ENCODE results near the gene SAMD3. TPM values are rescaled to one million over a fixed set of nuclear protein-coding genes. Genes with fewer than 3 reads are reported as not detected.
"Not testable (repeated sequence)": the region's sequence is repeated elsewhere in the genome, so short reads cannot be mapped to it uniquely, and the experiment has no call there.

SAMD3 gene
- total RNA-seq, 1 donor from 2014 or later = 1.9 TPM

DNA sequence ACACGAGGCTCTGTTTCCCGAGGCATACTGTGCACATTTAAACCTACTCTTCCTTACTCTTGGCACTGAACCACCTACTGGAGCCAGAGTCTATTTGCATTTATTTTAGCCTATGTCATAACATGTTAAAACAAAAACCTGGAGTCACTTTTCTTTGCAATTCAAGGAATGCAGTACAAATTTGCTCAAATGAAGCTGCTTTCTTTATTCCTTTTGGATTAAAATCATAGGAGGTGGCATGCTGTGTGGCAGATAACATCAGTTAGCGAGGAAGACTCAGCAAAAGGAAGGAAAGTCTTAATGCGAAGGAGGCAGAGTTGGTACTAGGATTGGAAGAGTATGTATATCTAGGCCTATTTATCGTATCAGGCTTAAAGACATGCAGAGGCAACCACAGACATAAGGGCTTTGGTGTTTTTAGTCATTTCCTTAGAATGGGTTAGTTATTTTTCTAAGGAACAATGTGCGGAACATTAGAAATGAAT lies 92.9 kb downstream of the SAMD3 start:
- no peak for DNase-seq (ENCODE audit: low spot score)

DNA sequence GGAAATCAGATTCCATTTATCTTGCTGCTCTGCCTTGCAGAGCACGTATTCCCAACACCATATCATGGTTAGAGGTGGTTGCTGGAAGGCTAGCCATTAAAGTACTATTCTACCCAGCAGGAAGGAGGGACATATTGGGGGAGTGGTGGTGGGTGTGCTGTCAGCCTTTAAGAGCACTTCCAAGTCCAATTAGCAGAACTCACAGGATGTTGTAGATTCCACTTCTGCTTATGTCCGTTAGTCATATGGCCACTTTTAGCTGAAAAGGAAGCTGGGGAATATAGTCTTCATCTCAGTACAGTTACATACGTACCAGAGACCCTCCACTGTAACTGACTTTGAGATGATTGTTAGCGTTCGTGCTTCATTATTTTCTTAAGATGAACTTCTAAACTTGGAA lies 94.4 kb downstream of the SAMD3 start:
- DNase-seq (ENCODE audit: low spot score) = no peak

DNA sequence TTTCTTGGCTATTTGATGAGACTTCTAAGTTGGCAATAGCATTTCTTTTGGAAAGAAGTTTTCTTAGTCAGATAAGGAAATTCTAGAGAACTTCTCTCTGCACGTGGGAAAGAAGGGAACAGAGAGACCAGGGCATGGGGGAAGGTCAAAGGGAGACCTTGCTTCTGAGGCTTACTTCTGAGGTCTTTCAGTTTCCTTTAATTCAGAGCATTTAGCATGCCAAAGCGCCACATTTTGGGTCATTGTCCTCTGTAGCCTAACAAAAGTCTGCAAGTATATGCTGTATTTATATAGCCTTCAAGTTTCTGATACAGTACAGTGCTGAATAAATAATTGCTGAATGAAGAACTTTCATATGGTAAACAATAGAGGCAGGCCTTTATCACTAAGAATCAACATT lies 95.6 kb downstream of the SAMD3 start:
- no peak for DNase-seq (ENCODE audit: low spot score)

DNA sequence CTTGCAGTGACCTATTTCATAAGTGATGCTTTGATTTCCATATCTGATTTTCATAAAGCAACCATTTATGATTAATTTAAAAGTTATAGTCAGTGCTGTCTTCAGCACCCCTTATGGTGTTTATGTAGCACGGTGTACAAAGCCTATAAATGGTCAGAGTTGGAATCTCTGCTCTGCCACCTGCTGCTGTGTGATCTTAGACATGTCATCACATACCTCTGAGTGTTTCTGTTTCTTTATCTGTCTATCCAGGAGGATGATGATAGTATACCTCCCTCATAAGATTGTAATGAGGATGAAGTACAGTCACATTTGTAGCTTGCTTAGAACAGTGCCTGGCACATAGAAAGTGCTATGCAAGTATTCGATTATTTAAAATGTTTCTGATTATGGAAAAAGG lies 100.5 kb downstream of the SAMD3 start:
- DNase-seq (ENCODE audit: low spot score) = no peak

DNA sequence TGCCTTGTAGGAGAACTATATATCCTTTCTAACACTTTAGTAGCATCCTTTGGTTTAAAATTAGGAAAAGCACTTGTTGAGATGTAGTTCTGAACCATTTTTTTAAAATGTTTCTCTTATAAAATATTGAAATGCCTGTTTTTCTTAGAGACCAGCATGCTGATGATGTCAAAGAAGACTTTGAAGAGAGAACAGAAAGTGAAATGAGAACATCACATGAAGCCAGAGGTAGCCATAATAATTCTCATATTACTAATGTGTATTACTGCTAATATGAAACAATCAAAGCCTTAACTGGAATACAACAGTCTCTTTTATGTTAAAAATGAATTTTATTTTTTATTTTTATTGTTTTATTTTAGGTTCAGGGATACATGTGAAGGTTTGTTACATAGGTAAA lies 102.0 kb downstream of the SAMD3 start:
- no peak for DNase-seq (ENCODE audit: low spot score)

DNA sequence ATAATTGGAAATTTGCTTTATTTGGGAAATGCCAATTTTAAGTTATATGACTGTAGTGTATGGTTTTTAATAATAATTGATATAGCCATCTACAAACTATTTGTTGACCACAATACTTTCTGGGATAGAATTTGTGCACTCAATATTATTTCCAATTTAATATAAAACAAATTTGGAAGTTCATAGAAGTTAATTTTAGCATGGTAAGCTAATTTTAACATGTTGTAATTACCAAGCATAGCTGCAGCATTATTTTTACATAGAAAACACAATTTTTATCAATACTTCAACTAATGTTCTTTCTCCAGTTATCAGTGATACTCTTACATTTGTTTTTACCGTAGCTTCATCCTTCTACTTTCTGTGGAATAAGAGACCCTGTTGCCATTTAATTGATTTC lies 103.5 kb downstream of the SAMD3 start:
- no peak for DNase-seq (ENCODE audit: low spot score)

DNA sequence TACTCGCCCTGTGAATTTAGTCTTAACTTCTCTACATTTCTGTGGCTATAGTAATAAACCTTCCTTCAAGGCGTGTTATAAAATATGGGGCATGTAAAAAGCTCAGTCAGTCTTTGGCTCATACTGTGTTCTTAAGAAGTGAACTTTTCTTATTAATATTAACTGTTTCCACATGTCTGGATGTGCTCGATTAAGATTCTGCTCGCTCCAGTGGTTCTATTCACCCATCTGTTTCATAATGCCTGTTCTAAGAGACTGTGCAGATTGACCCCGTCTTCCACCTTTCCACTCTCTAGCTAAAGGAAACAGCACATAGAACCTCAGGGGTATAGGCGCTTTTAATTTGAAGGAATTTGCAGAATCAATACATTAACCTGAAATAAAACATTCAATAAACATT lies 104.5 kb downstream of the SAMD3 start:
- no peak for DNase-seq (ENCODE audit: low spot score)

DNA sequence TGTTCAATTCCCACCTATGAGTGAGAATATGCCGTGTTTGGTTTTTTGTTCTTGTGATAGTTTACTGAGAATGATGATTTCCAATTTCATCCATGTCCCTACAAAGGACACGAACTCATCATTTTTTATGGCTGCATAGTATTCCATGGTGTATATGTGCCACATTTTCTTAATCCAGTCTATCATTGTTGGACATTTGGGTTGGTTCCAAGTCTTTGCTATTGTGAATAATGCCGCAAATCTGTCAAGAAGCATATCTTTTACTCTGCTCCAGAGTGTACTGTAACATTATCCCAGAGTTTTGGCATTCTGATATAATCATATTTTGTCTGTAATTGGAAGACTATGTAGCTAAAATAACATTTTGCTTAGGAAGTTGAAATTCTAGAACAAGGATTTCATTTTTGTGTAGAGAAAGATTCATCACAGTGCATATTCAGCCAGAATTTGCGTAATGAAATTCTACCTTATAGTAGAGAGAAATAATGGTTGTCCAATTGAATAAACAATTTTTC lies 105.5 kb downstream of the SAMD3 start:
- not testable (repeated sequence) for DNase-seq (ENCODE audit: low spot score)

DNA sequence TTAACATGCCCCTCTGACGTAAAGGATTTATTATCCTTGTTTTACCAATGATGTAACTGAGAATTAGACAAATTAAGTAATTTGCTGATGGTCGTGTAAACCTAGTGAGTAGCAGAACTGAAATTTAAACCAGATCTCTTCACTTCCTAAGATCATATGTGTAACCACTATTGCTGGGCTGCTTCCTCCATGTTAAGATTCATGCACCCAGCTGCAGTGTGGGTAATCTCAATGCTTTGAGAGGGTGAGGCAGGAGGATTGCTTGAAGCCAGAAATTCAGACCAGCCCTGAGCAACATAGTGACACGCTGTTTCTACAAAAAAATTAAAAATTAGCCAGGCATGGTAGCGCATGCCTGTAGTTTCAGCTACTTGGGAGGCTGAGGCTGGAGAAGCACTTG lies 106.5 kb downstream of the SAMD3 start:
- DNase-seq (ENCODE audit: low spot score) = no peak

DNA sequence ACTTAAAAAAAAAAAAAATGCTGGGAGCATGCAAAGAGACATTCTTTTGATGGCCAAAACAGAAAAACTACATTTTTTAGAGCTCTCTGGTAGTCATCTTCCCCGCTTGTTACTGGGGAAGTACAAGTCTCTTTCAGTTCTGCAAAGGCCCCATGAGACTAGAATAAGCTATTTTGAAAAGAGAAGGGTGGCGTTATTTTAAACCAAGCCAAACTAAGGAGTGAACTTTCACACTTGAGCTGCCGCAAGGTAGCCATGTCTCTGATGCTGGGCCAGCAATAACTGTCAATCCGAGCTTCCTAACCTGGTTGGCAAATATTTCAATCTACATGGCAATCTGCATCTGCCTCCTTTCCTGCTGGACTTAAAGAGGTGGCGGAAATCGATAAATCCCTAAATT lies 107.7 kb downstream of the SAMD3 start:
- DNase-seq (ENCODE audit: low spot score) = no peak

DNA sequence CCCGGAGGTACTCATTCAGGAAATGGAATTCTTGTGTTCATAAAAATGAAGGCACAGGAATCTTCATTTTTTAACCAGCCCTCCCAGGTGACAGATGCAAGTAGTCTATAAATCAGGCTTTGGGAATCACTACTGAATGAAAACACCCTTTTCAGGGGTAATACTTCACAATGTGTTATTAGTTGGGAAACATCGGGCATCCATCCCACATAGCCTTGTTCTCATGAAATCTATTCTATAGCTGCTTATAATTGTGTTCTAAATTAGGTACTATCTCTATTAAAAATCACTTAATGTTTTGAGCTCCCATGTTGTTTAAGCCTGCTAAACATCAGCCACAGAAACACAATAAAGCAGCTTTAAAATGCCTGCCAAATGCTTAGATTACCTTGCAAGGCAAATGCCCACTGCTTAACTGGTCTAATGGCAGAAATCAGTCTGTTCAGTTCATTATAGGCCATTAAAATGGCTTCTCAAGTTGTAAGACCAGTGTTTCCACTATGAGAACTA lies 109.5 kb downstream of the SAMD3 start:
- DNase-seq (ENCODE audit: low spot score) = no peak

DNA sequence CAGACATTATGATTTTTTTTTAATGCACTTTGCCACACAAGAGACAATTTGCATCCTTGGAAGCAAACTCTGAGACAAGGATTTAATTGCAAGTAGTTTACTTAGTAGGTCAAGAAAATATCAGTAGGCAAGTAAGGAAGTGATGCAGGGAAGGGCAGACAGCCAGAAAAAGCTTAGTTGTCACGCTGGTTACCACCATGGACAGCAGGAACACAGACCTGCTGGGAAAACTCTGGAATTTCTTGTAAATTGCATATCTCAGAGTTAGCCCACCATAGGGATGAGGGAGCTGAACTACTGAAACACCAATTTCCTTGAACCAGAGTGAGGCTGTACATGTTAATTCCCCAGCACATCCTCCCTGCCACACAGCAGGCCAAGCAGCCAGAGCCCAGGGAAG lies 111.7 kb downstream of the SAMD3 start:
- no peak for DNase-seq (ENCODE audit: low spot score)

DNA sequence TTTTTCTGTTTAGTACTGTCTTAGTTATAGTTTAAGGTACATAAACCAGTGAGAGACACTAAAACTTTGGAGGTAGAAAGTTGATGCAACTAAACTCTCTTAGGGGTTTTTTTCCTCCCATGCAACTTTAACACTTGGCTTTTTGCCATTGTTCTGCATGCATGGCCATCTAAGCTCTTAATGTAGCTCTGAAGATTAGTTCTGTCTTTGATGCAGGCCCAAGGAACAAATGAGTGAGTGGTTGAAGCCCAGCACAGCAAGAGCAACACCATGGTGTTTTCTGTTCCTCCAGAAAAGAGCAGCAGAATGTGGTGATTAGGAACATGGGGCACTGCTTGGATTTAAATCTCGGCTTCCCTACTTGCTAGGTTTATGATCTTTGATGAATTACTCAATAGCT lies 115.0 kb downstream of the SAMD3 start:
- DNase-seq (ENCODE audit: low spot score) = no peak

DNA sequence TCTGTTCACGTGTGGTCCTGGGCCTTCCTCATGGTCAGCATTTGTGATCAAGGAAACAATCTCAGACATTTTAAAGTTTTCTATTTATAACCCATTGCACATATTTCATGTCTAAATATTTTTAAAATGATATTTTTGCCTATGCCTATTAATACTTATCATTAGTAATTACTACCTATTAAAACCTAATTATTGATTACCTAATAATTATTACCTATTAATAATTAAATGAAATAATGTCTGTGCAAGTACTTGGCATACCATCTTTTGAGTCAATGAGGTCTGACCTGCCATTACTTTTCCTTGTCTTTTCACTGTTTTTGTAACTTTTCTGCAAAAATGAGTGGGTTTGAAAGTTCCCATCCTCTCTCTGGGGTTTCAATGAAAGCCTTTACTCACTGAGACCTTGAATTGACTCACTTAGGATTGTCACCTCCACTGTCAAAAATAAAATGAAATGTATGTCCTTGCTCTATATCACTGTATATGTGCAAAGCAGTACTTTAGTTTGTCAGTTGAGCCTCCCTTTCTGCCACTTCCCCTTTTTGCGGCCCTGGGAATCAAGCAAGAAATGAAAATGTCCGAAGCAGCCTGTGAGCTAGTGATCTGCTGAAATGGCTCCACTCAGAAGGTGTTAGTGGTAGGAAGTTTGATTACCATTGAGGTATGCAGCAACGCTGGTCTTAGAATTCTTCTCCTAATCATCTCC lies 116.6 kb downstream of the SAMD3 start:
- no peak for DNase-seq (ENCODE audit: low spot score)

DNA sequence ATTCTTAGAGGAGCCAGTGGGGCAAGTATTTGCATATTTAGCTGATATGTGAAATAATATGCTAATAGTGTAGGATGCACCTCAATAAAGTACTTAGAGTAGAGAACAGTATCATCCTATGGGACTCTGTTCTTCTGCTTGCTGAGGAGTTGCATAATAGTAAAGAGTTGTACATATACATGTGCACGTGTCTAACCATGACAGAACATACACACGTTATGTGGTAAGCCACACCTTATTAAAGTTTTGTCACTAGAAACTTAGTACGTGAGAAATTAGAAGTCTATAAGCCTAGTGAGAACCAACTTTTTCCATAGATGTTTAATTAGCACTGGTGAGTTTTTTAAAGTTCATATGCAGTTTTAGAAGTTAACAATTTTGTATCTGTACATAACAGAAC lies 123.6 kb downstream of the SAMD3 start:
- DNase-seq (ENCODE audit: low spot score) = no peak

DNA sequence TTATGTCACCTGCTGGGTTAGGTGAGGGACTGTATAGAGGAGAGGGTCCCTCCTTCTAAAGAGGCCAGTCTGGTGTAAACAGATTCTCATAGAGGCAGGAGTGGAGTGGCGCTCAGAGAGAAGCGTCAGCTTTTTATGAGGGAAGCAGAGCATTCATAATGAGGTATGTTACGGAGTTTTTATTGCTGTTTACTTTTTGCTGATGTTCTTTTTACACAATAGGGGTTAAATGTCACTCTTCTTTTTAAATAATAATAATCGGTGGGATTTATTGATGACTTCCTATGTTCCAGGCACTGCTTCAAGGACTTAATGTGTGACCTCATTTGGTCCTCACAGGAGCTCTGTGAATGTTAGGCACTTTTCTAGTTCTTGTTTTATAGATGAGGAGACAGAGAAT lies 124.4 kb downstream of the SAMD3 start:
- DNase-seq (ENCODE audit: low spot score) = no peak

Other genes starting within 250 kb of the SAMD3 start
- 15.1 TPM for gene L3MBTL3, start 204.4 kb downstream of the SAMD3 start, total RNA-seq
- 4.5 TPM for gene TMEM200A, start 143.1 kb upstream of the SAMD3 start, total RNA-seq